ENCODE results near the gene ITIH4. TPM values are rescaled to one million over a fixed set of nuclear protein-coding genes. Genes with fewer than 3 reads are reported as not detected.
A peak's percentile ranks its signal among the peaks of the same experiment; 100 is the strongest.

ITIH4 gene
- total RNA-seq, 1 experiment from 2014 or later = 4.1 TPM

DNA sequence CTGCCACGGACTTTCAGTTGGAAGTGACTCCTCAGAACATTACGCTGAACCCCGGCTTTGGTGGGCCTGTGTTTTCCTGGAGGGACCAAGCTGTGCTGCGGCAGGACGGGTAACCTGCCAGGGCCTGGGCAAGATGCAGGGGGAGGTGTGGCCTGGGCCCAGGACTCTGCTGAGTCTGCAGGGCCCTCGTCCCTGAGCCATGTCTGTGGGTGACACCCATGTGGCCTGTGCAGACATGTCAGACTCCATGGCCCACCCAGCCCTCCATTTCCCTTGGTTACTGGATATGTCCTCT is 40.8 kb downstream of the ITIH4 start:
- POLR2A ChIA-PET = no interaction called here
- H3K4me1 ChIP-seq = no peaks in the 10 kb centered on the region

GRCh38 chr3:52788890-52789745 is 41.4 kb downstream of the ITIH4 start:
- ChIA-PET CTCF (no interaction called here), POLR2A (no interaction called here)
- TF ChIP-seq, protein P1, sequence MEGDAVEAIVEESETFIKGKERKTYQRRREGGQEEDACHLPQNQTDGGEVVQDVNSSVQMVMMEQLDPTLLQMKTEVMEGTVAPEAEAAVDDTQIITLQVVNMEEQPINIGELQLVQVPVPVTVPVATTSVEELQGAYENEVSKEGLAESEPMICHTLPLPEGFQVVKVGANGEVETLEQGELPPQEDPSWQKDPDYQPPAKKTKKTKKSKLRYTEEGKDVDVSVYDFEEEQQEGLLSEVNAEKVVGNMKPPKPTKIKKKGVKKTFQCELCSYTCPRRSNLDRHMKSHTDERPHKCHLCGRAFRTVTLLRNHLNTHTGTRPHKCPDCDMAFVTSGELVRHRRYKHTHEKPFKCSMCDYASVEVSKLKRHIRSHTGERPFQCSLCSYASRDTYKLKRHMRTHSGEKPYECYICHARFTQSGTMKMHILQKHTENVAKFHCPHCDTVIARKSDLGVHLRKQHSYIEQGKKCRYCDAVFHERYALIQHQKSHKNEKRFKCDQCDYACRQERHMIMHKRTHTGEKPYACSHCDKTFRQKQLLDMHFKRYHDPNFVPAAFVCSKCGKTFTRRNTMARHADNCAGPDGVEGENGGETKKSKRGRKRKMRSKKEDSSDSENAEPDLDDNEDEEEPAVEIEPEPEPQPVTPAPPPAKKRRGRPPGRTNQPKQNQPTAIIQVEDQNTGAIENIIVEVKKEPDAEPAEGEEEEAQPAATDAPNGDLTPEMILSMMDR (IDR thresholded peaks at IDR 0.05; ENCODE audit: insufficient read depth in 1 of 2, low read depth in 1 of 2, low read length in 1 of 2, severe bottlenecking in 1 of 2, unreplicated experiment in 1 of 2) = no peak
- DNase-seq = no peak
- Mint-ChIP-seq H3K4me3 (ENCODE audit: unreplicated experiment) (no peak overlapping the region), H3K36me3 (ENCODE audit: insufficient read depth, unreplicated experiment) (no peaks in the 10 kb centered on the region), H3K27me3 (ENCODE audit: insufficient read depth, unreplicated experiment) (no peaks in the 10 kb centered on the region), H3K4me1 (ENCODE audit: low read depth, unreplicated experiment) (no peaks in the 10 kb centered on the region), H3K27ac (ENCODE audit: unreplicated experiment) (no peak overlapping the region), H3K9me3 (ENCODE audit: unreplicated experiment) (no peaks in the 10 kb centered on the region)
- Histone ChIP-seq H3K27me3 (replicated peaks; ENCODE audit: control insufficient read depth, insufficient read depth, low read length) (no peaks in the 10 kb centered on the region), H3K9me3 (no peaks in the 10 kb centered on the region), H3K36me3 (ENCODE audit: control insufficient read depth, insufficient read depth, low read length) (no peaks in the 10 kb centered on the region), H3K4me3 (ENCODE audit: low read depth, low read length) (no peak overlapping the region), H3K4me1 (no peaks in the 10 kb centered on the region)
- intact Hi-C loops (cut with micrococcal nuclease; ENCODE audit: unreplicated experiment) = no loop called here
- no TSS peak for BruUV-seq (replicated peaks)

More for the DNA sequence above, 40.8 kb downstream of the ITIH4 start:
- TF ChIP-seq, protein P1 (IDR thresholded peaks at IDR 0.05; ENCODE audit: insufficient read depth in 1 of 2, low read depth in 1 of 2, low read length in 1 of 2, severe bottlenecking in 1 of 2, unreplicated experiment in 1 of 2) = no peak
- Mint-ChIP-seq H3K27me3 (ENCODE audit: insufficient read depth, unreplicated experiment) (no peaks in the 10 kb centered on the region), H3K9me3 (ENCODE audit: unreplicated experiment) (no peaks in the 10 kb centered on the region), H3K36me3 (ENCODE audit: insufficient read depth, unreplicated experiment) (no peaks in the 10 kb centered on the region), H3K27ac (ENCODE audit: unreplicated experiment) (no peak overlapping the region), H3K4me1 (ENCODE audit: low read depth, unreplicated experiment) (no peaks in the 10 kb centered on the region), H3K4me3 (ENCODE audit: unreplicated experiment) (no peak overlapping the region)
- no TSS peak for BruUV-seq (replicated peaks)
- intact Hi-C loops (cut with micrococcal nuclease; ENCODE audit: unreplicated experiment) = no loop called here
- no peak for DNase-seq
- Histone ChIP-seq H3K4me3 (ENCODE audit: low read depth, low read length) (no peak overlapping the region), H3K36me3 (ENCODE audit: control insufficient read depth, insufficient read depth, low read length) (no peaks in the 10 kb centered on the region), H3K9me3 (no peaks in the 10 kb centered on the region), H3K27me3 (replicated peaks; ENCODE audit: control insufficient read depth, insufficient read depth, low read length) (no peaks in the 10 kb centered on the region)
- CTCF ChIA-PET = no interaction called here

- peak overlapping the region; percentile 27 for H3K27ac Mint-ChIP-seq (ENCODE audit: unreplicated experiment)
- intact Hi-C loops (cut with micrococcal nuclease; ENCODE audit: unreplicated experiment) = no loop called here
- POLR2A ChIA-PET = no interaction called here
Observed at GRCh38 chr3:52787672-52788625, 42.5 kb downstream of the ITIH4 start.

More at GRCh38 chr3:52787672-52788625, 42.5 kb downstream of the ITIH4 start:
- BruUV-seq (replicated peaks) = no TSS peak
- H3K9me3 ChIP-seq = no peaks in the 10 kb centered on the region
- Mint-ChIP-seq H3K36me3 (ENCODE audit: insufficient read depth, unreplicated experiment) (no peaks in the 10 kb centered on the region), H3K9me3 (ENCODE audit: unreplicated experiment) (no peaks in the 10 kb centered on the region), H3K4me3 (ENCODE audit: unreplicated experiment) (no peak overlapping the region), H3K4me1 (ENCODE audit: low read depth, unreplicated experiment) (no peaks in the 10 kb centered on the region), H3K27me3 (ENCODE audit: insufficient read depth, unreplicated experiment) (no peaks in the 10 kb centered on the region)
- no peaks in the 10 kb centered on the region for H3K4me1 ChIP-seq
- H3K27me3 ChIP-seq (replicated peaks; ENCODE audit: control insufficient read depth, insufficient read depth, low read length) = no peaks in the 10 kb centered on the region
- no peak overlapping the region for H3K4me3 ChIP-seq (ENCODE audit: low read depth, low read length)
- no peak for DNase-seq
- H3K36me3 ChIP-seq (ENCODE audit: control insufficient read depth, insufficient read depth, low read length) = no peaks in the 10 kb centered on the region
- TF ChIP-seq, protein P1 (IDR thresholded peaks at IDR 0.05; ENCODE audit: insufficient read depth in 1 of 2, low read depth in 1 of 2, low read length in 1 of 2, severe bottlenecking in 1 of 2, unreplicated experiment in 1 of 2) = no peak
- CTCF ChIA-PET = no interaction called here
